ENCODE data around the gene RASSF7.
A peak's percentile ranks its signal among the peaks of the same experiment; 100 is the strongest.

Gene RASSF7

GRCh38 chr11:532986-533585 lies 27.7 kb upstream of the RASSF7 start:
- no peak for DNase-seq (ENCODE audit: low spot score)
- TF ChIP-seq CTCF (IDR thresholded peaks at IDR 0.05; ENCODE audit: extremely low read depth, insufficient read depth, missing control alignments), result no peak
- in situ Hi-C loops (cut with MboI; ENCODE audit: low pct_unique_long_range_greater_than_20kb, low sequenced_read_pairs, unreplicated experiment), result no loop called here

DNA sequence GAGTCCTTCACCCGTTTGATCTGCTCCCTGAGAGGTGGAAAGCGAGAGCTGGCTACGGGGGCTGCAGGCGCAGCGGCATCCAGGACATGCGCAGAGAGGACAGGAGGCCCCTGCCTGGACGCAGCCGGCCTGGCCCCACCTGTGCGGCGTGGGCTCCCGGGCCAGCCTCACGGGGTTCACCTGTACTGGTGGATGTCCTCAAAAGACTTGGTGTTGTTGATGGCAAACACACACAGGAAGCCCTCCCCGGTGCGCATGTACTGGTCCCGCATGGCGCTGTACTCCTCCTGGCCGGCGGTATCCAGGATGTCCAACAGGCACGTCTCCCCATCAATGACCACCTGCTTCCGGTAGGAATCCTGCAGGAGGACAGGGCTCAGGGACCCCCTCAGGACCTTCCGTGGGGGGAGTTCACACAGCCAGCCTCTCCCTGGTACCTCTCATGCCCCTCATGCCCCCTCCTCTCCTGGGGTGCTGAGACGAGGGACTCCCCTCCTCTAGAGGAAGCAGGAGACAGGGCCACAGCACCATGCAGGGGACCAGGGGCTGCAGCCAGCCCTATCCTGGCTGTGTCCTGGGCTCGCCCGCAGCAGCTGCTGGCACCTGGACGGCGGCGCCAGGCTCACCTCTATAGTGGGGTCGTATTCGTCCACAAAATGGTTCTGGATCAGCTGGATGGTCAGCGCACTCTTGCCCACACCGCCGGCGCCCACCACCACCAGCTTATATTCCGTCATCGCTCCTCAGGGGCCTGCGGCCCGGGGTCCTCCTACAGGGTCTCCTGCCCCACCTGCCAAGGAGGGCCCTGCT lies 27.0 kb upstream of the RASSF7 start:
- DNase-seq (ENCODE audit: low spot score), result no peak
- in situ Hi-C loops (cut with MboI; ENCODE audit: low pct_unique_long_range_greater_than_20kb, low sequenced_read_pairs, unreplicated experiment), result no loop called here
- no peak for TF ChIP-seq CTCF (IDR thresholded peaks at IDR 0.05; ENCODE audit: extremely low read depth, insufficient read depth, missing control alignments)

DNA sequence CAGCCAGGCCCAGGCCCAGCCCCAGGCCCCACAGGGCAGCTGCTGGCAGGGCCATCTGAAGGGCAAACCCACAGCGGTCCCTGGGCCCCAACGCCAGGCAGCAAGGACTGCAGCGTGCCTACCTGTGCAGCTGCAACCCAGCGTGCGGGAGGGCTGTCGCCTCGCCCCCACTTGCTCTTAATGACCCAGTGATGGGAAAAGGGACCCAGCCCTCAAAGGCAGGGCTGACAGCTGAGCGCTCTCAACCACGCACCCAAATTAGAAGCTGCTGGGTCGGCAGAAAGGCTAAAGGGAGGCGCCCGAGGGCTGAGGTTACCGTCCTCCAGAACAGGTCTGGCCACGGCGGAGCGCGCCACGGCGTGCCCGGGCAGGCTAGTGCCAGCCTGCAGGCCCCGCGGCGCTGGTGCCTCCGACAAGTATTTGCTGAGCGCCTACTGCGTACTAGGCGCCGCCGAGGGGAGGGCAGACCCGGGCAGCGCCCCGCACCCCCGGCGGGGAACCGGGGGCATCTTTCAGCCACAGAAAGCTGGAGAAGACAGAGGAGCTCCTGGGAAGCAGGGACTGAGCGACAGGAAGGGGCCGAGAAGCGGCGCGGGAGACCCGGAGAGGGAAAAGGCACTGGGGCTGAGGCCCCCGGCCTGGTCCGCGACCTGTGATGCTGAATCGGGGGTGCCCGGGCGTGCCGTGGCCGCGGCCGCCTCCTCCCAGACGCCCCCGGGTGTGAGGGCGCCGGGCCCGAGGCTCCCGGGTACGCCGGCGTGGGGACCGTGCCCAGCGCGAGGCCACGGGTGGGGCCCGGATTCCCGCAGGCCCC lies 26.2 kb upstream of the RASSF7 start:
- peak; percentile 63 for DNase-seq (ENCODE audit: low spot score)
- in situ Hi-C loops (cut with MboI; ENCODE audit: low pct_unique_long_range_greater_than_20kb, low sequenced_read_pairs, unreplicated experiment), result no loop called here
- no peak for TF ChIP-seq CTCF (IDR thresholded peaks at IDR 0.05; ENCODE audit: extremely low read depth, insufficient read depth, missing control alignments)

DNA sequence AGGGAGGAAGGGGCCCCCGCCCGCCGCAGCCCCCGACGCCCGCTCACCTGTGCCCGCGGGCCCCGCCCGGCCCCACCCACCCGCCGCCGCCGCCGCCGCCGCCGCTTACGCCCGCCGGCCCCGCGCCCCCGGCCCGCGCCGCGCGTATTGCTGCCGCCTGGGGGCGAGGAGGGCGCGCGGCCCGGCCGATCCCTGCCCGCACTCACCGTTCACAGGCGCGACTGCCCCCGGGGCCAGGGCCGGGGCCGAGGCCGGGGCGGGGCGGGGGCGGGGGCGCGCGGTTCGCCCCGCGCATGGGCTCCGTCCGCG lies 25.6 kb upstream of the RASSF7 start:
- in situ Hi-C loops (cut with MboI; ENCODE audit: low pct_unique_long_range_greater_than_20kb, low sequenced_read_pairs, unreplicated experiment), result no loop called here
- peak; percentile 57 for TF ChIP-seq CTCF (IDR thresholded peaks at IDR 0.05; ENCODE audit: extremely low read depth, insufficient read depth, missing control alignments)
- no peak for DNase-seq (ENCODE audit: low spot score)

DNA sequence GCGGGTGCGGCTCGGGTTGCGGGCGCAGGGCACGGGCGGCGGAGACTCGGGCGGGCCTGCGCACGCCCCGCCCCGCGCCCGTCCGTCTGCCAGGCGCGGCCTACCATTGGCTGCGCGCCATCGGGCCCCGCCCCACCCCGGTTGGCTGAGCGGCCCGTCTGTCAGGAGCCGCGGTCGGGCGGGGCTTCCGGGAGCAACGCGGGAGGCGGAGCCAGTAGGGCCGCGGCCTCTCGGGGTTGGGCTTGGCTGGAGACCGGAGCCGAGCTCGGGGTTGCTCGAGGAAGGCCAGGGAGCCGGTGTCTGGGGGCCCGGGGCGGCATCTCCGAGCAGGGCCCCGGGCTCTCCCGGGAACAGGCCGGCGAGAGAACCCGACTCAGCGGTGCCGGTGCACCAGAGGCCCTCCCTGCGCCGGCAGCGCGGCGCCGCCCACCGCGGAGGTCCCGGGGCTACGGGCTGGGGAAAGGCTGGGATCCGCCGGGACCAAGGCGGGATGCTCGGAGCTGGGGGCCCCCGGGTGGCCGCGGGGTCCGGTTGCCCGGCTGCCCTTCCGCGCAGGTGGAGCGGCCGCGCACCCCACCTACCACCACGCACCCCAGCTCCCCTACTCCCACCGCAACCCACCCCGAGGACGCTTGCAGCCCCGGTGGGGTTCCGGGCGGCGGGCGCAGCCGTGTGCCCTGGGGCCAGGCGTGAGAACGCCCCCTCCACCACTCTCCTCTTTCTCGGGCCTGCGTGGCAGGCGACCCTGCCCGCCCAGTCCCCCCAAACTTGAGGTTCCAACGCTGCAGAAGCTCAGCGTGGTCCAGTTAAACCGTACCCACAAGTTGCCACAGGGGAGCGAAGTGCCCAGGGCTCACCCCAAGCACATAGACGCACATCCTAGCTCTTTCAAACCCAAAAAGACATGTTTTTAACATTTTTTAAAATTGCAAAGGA lies 25.0 kb upstream of the RASSF7 start, which contains the start of gene HRAS:
HRAS (minus strand) TSS at position 58 of the 936 bp plus-strand sequence.
- no peak for TF ChIP-seq CTCF (IDR thresholded peaks at IDR 0.05; ENCODE audit: extremely low read depth, insufficient read depth, missing control alignments)
- DNase-seq (ENCODE audit: low spot score), result peak; percentile 100
- in situ Hi-C loops (cut with MboI; ENCODE audit: low pct_unique_long_range_greater_than_20kb, low sequenced_read_pairs, unreplicated experiment), result no loop called here

Measured in GM13977 (cell line).